ENCODE data around the gene BABAM2.

The BABAM2 gene

DNA sequence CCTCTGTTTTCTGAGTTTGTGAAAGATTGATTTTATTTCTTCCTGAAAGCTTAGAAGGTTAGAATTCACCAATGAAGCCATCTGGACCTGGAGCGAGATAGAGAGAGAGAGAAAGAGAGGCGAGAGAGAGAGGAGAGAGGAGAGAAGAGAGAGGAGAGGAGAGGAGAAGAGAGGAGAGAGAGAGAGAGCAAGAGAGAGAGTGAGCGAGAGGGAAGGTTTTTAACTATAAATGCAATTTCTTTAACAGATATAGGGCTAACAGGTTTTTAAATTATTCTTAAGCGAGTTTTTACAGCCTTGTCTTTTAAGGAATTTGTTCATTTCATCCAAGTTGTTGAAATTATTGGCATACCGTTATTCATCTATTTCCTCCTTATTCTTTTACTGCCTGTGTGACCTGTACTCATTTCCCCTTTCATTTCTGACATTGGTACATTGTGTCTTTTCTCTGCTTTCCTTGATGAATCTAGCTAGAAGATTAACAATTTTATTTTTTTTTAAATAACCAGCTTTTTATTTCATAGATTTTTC is 56.1 kb downstream of the BABAM2 start:
- no peak for FAIRE-seq
- no peak for DNase-seq (ENCODE audit: insufficient read length, low spot score)
- TF ChIP-seq, protein P1, sequence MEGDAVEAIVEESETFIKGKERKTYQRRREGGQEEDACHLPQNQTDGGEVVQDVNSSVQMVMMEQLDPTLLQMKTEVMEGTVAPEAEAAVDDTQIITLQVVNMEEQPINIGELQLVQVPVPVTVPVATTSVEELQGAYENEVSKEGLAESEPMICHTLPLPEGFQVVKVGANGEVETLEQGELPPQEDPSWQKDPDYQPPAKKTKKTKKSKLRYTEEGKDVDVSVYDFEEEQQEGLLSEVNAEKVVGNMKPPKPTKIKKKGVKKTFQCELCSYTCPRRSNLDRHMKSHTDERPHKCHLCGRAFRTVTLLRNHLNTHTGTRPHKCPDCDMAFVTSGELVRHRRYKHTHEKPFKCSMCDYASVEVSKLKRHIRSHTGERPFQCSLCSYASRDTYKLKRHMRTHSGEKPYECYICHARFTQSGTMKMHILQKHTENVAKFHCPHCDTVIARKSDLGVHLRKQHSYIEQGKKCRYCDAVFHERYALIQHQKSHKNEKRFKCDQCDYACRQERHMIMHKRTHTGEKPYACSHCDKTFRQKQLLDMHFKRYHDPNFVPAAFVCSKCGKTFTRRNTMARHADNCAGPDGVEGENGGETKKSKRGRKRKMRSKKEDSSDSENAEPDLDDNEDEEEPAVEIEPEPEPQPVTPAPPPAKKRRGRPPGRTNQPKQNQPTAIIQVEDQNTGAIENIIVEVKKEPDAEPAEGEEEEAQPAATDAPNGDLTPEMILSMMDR (IDR thresholded peaks at IDR 0.05; ENCODE audit: insufficient read depth, missing control alignments) = no peak

DNA sequence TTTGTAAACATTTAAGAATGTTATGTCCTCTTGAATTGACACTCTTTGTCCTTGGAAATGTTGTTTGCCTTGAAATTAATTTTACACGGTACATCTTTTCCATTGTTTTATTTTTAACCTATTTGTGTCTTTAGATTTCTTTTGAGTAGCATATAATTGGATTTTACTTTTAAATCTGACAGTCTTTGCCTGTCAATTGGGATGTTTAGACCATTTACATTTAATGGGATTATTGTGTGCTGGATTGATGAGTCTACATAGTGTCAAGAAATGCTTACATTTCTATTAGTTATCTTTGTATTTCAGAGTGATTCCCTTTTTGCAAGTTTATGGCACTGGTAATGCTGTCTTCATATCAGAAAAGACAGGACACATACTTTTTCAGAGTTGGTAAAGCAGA is 61.5 kb downstream of the BABAM2 start:
- FAIRE-seq (no peak), DNase-seq (ENCODE audit: insufficient read length, low spot score) (no peak)
- TF ChIP-seq, protein P1 (IDR thresholded peaks at IDR 0.05; ENCODE audit: insufficient read depth, missing control alignments) = no peak

DNA sequence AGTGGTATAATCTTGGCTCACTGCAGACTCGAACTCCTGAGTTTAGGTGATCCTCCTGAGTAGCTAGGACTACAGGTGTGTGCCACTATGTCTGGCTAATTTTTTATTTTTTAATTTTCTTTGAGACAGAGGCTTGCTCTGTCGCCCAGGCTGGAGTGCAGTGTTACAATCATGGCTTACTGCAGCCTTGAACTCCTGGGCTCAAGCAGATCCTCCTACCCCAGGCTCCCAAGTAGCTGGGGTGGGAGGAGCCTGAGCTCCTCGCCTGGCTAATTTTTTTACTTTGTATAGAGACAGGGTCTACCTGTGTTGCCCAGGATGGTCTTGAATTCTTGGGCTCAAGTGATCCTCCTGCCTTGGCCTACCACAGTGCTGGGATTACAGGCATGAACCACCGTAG is 62.5 kb downstream of the BABAM2 start:
- FAIRE-seq = no peak

DNA sequence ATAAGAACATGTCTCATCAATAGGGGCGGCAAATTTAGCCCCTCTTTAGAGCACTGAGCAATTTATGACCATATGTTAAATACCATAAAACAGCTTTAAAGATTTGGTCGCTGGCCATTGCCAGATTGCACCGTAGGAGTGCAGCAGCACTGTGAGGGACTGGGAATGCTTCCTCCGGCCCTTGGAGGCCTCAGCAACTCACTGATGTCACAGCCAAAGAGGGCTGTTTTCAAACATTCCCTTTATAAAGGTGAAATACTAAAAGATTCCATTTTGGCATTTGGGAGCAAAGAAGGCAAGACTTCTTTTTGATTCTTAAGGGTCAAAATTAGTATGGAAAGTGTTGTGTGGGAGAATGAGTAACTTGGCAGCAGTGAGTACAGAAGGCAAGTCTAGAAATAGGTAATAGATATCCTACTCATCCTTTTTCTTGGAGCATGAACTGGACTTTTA is 63.7 kb downstream of the BABAM2 start:
- FAIRE-seq = no peak
- TF ChIP-seq, protein P1 (IDR thresholded peaks at IDR 0.05; ENCODE audit: insufficient read depth, missing control alignments) = no peak
- no peak for DNase-seq (ENCODE audit: insufficient read length, low spot score)

More for the DNA sequence above, 62.5 kb downstream of the BABAM2 start:
- no peak for DNase-seq (ENCODE audit: insufficient read length, low spot score)
- TF ChIP-seq, protein P1 (IDR thresholded peaks at IDR 0.05; ENCODE audit: insufficient read depth, missing control alignments) = no peak

DNA sequence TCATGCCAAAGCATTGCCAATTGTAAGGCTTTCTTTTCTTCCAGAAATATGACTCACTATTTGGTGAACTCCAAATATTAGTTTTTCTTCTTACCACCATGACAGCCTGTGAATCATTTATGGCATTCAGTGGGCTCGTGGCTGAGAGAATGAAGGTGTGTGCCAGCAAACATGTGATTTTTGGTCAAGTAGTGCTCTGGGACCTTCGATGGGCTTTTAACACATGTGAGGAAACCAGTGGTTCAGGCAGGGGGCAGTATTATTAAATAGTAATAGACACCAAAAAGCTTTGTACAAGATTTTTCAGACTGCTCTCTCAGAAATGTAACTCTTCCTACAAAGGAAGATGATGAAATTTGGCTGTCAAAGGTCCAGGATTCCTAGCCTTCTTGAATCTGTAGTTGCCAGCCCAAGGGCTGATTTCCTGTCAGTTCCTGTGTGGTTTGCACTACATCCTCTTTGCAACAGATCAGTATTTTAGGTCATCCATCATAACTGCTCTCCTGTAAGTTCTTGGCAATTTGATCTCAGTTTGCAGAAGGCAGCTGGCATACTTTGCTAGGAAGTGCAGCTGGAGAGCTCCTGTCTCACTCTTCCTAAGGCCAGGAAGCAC is 64.3 kb downstream of the BABAM2 start:
- FAIRE-seq = no peak
- TF ChIP-seq, protein P1 (IDR thresholded peaks at IDR 0.05; ENCODE audit: insufficient read depth, missing control alignments) = peak; percentile 13
- DNase-seq (ENCODE audit: insufficient read length, low spot score) = no peak

DNA sequence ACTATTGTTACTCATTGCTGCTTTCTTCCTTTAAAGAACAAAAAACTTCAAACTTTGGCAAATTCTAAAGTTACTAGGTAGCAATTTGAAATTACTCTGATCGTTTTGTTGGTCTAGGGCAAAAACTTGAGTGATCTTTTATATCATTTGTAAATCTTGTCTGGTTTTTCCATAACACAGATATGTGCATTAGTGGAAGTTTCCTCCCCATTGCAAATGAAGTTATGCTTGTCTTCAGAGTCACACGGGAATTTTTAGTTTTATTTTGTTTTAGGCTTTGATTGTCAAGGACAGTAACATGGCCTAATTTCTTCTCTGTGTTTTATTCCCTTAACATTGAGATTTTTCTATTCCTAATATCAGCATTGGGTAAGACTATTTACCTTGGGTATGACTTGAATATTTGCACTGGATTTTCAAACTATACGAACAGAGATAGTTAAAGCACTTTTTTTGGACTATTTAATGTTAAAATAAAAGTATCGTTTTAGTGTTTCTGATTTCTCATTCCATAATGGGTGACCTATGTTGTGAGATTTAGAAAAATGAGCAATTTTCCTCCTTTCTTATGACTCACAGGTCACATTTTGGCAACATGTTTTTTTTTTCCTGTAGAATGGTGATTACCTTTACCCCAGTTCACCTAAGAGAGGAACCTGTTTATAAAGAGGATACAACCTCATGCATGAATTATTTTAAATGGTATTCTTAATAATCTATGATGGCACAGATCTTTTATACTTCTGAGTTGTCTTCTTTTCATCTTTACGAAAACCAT is 65.0 kb downstream of the BABAM2 start:
- TF ChIP-seq, protein P1 (IDR thresholded peaks at IDR 0.05; ENCODE audit: insufficient read depth, missing control alignments) = no peak
- DNase-seq (ENCODE audit: insufficient read length, low spot score) (no peak), FAIRE-seq (no peak)

DNA sequence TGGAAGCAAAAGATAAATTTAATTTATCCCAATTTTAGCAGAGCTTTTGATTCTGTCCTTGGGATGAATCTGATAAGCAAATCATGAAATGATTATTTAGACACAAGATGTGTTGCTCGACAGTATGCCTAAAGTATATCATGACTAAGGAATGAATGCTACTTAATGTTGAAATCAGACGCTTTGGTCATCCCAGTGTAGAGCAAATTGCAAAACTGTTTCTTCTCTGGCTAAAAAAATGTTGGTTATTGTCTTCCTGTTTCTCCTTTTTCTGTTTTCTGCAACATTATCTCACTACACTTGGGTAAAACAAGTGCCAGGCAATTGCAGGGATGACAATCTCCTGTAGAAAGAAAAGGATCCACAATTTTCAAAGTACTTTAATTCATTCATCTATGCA is 66.4 kb downstream of the BABAM2 start:
- DNase-seq (ENCODE audit: insufficient read length, low spot score) (no peak), FAIRE-seq (no peak)
- TF ChIP-seq, protein P1 (IDR thresholded peaks at IDR 0.05; ENCODE audit: insufficient read depth, missing control alignments) = no peak
